GM12873 (cell line): ENCODE data around the gene SARNP.

ENCODE experiments used
- TF ChIP-seq, protein P1 (sequence below): IDR thresholded peaks from 2 replicates; pipeline ENCODE4 v1.5.1; 2012; ENCODE audit warnings: low read depth, mild to moderate bottlenecking, moderate library complexity, low read length, control low read depth; ENCODE audit not compliant: insufficient read depth; ENCODE audit errors: missing control alignments

Gene SARNP

DNA sequence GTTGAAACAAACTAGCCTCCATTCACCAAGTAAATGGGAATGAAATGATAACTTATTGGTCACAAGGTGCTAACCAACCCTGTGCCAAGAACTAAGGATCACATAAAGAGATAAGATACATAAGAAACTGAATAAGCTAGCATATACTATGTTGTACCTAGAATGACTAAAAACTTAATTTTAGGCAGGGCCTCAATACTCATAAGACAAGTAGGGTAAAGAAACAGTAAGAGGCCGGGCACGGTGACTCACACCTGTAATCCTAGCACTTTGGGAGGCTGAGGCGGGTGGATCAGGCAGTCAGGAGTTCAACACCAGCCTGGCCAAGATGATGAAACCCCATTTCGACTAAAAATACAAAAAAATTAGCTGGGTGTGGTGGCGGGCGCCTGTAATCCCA lies 56.9 kb downstream of the SARNP start:
- TF ChIP-seq, protein P1, sequence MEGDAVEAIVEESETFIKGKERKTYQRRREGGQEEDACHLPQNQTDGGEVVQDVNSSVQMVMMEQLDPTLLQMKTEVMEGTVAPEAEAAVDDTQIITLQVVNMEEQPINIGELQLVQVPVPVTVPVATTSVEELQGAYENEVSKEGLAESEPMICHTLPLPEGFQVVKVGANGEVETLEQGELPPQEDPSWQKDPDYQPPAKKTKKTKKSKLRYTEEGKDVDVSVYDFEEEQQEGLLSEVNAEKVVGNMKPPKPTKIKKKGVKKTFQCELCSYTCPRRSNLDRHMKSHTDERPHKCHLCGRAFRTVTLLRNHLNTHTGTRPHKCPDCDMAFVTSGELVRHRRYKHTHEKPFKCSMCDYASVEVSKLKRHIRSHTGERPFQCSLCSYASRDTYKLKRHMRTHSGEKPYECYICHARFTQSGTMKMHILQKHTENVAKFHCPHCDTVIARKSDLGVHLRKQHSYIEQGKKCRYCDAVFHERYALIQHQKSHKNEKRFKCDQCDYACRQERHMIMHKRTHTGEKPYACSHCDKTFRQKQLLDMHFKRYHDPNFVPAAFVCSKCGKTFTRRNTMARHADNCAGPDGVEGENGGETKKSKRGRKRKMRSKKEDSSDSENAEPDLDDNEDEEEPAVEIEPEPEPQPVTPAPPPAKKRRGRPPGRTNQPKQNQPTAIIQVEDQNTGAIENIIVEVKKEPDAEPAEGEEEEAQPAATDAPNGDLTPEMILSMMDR = no peak

DNA sequence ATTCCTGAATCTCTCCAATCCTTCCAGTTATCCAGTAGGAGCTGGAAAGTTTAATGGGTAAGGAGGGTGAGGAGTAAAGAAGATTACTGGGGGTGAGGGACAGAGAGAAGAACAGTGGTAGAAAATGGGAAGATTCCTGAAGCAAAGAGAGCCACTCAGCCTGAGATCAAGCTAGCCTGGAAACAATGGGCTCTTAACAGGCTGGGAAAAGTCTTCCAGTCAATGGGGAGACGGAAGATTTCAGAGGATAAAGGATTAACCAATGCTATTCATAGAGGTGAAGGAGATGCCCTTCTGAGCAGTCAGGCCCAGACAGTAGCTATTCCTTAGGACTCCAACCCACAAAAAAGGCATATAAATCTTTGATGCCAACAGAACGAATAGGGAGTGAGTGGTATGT lies 59.8 kb downstream of the SARNP start:
- TF ChIP-seq, protein P1 = no peak

DNA sequence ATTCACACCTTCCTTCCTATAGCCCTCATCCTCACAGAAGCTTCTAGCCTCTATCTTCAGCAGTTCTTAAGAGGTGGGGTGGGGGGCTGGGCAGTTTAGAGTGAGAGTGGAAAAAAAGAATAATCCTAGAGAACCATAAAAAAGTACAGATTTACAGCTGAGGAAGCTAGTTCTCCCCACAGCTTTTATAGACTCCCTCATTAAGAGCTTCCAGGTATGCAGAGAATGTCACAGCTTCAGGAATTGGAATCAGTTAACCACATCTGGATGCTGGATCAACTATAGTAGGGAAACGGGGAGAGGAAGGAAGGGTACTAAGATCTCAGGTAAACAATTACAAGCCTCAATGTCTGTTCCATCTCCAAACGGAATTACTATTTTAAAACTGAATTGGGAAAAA lies 62.3 kb downstream of the SARNP start:
- TF ChIP-seq, protein P1 = no peak

DNA sequence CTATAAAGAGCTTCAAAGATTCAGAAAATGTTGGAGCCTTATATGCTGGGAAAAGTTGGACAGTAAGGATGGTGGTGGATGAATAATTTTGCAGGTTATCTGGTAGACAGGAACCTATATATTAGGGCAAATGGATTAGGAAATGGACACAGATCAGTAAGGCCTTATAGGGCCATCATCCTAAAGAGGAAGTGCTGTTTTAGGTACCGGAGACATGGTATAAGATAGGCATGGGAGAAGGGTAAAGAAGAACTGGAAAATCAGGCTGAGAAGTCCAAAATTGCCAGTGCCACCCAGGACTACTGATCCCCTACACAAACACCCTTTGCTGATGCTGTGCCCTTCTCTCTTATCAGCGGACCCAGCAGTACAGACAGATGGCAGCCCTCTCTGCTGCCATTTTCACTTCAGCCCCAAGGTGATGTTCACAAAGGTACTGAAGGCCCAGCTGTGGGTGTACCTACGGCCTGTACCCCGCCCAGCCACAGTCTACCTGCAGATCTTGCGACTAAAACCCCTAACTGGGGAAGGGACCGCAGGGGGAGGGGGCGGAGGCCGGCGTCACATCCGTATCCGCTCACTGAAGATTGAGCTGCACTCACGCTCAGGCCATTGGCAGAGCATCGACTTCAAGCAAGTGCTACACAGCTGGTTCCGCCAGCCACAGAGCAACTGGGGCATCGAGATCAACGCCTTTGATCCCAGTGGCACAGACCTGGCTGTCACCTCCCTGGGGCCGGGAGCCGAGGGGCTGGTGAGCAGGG lies 69.1 kb downstream of the SARNP start:
- TF ChIP-seq, protein P1 = no peak

DNA sequence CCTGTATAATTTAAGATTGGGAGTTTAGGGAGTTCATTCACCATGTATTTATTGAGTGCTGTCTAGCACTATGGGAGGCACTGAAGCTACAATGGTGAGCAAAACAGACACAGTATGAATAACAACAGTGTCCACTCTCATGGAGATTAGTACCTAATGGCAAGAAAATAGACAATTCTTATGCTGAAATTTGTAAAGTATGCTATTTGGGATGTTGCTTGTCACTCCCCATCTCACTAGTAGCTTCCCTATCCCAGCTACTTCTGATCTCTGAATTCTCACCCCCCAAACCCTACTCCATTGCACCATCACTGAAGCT lies 70.7 kb downstream of the SARNP start:
- TF ChIP-seq, protein P1 = no peak

DNA sequence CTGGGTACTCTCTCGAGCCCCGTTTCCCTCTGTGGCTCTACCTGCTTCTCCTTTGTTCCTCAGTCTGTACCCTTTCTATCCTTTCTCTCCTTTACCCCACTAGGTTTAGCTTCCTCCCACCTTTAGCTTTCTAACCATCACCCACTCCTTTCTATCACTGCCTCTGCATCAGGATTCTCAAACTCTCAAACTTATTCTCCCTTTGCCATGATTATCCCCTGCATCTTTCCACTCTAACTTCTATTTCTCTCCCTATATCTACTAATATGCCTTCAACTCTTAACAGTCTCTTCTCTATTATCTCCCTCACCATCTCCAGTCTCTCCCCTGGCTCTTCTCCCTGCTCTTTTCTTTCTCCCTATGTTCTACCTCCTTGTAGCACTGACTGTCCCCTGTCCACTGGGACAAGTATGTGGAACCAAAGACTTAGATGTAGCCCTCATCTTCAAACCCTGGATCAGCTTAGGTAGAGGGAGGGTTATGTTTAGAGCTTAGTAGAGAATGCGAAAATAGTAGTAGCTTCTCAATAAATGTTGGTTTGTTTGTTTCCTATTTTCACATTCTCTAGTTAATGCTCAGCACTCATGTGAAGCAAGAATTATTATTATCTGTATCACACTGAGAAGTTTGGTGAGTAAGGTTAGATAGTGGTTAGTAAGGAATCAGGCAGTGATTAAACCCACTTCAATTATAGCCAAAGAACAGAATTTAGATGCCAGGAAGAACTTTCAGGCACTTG lies 71.2 kb downstream of the SARNP start:
- TF ChIP-seq, protein P1 = no peak

DNA sequence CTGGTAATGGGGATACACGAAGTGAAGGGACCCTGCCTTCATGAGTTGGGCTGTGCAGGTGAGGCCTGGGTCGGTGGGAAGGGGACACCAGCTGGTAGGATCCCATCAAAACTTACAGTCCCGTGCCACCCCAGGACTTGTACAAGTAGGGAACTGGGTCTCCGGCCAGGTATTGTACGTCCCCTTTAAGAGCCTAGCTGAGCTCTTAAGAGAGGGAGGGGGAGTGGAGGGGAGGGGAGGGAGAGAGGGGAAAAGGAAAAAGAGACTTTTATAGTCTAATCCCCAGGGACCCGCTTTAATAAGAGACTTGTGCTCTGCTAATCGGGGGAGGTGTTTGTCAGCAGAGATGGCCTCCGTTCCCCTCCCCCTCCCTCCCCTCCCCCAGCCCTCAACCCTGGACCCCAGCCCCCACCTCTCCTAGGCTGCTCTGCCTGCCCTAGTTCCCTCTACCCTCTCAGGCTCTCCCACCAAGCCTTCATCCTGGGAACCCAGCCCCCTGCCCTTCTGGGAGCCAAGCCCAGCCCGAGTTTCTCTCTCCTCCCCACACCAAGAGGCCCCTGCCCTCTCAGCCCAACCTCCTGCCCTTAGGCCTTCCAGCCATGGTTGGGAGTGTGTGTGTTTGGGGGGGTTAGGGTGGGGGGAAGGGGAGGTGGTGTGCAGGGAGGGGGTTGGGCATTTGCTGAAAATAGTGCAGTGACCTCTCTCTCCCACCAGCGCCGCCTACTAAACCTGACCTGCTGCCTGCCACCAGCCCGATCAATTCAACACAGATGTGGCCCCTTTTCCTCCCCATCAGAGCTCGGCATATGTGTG lies 72.0 kb downstream of the SARNP start:
- TF ChIP-seq, protein P1 = no peak
